ENCODE data around the gene GRIK4.

DNA sequence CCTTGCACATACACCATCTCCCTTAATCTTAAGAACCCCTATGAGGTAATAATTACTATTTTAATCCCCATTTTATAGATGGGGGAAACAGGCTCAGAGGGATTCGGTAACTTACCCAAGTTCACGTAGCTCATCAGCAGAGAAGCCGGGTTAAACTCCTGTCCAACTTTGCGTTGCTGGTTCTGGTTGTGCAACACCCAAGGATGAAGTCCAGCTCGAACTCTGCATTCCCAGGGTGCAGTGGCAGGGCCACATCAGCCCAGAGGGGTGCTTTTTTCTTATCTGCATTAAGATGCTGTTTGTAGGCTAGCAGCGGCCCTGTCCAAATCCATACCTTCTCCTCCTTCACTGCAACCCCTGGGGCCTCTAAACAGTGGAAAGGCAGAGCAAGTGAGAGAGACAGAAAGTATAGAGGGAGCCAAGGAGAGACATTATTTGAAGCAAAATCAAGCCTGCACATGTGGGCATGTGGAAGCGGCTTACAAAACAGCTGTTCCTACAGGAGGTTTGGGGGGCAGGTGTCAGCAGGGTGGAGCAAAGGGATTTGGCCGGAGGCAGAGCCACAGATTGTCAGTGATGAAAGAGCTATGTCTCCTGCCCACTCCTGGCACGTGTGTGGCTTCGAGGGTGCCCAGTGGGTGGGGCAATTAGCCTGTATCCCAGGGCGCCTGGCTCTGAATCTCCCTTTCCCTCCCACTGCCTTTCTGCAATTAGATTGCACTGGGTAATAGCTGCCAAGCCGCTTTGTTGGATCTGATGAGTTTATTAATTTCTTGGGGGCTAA, 382.8 kb downstream of the GRIK4 start:
- no peak for TF ChIP-seq CTCF (IDR thresholded peaks at IDR 0.05; ENCODE audit: low read length)
- no peak for TF ChIP-seq EZH2 (IDR thresholded peaks at IDR 0.05; ENCODE audit: borderline replicate concordance, low read length)

Data from OCI-LY1 (cell line).